C4-2B (cell line): ENCODE data around the gene ZFAND2A.

ENCODE experiments used
- CTCF ChIP-seq: fragments of 450-650 bp; conservative IDR thresholded peaks from 2 replicates; pipeline ENCODE4 v1.5.1; 2017; ENCODE audit warnings: mild to moderate bottlenecking
- ZFX ChIP-seq: fragments of 450-650 bp; IDR thresholded peaks from 2 replicates; pipeline ENCODE4 v1.6.1; 2017

DNA sequence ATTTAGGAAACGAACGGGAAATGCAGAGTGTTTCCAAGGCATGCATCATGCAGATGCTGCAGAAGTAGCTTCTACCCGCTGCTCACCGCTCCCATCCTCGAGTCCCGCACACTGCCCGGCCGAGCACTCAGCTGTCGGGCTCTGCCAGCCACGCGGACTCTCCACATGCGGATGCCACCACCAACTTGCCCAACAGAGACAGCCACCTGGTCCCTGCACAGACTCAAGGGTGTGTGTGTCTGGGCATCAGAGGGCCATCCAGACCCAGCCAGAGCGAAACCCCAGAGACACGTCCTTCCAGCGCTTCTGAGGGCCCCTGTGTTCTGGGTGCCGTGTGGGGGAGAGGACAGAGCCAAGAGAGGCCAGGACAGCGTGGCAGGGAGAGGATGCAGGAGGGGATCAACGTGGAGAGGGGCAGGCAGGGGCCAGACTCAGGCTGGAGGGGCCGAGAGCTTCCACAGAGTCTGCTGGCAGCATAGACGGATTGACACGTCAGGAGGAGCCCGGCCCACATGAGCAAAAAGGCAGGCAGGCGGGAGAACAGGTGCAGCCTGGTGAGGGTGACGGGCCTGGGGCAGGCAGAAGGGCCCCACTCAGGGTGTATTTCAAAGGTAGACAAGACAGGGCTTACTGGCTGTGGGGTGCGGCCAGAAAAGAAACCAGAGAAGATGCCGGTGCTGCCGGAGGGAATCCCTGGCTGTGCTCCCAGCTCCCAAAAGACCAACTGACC is 53.8 kb downstream of the ZFAND2A start:
- TF ChIP-seq CTCF (no peak), ZFX (no peak)
